Stimulated activated effector memory CD8-positive, alpha-beta T cell treated with anti-CD3 and anti-CD28 coated beads, Interleukin-12 subunit alpha, Interleukin-12 subunit beta, amount 100 ng/mL, for 72 hours (primary cell): ENCODE results near the gene RPN1.

Experiments used
- ATAC-seq: fragments of 150-1000 bp; cut with Tn5 transposase; 2 replicates; pipeline ENCODE4 v1.10.0; 2021
- DNase-seq, 2 donors: peaks; one replicate each; pipeline ENCODE4 v3.0.0; 2021 to 2022; ENCODE audit warnings: low spot score in 2 of 2
- H3K27ac Mint-ChIP-seq: one replicate; pipeline ENCODE4 v1.8.0; 2022; ENCODE audit warnings: mild to moderate bottlenecking, mixed read lengths
- H3K36me3 Mint-ChIP-seq: one replicate; pipeline ENCODE4 v1.8.0; 2022; ENCODE audit warnings: mild to moderate bottlenecking, mixed read lengths
- H3K4me1 Mint-ChIP-seq: one replicate; pipeline ENCODE4 v1.8.0; 2022; ENCODE audit warnings: mixed read lengths
- H3K4me3 Mint-ChIP-seq: one replicate; pipeline ENCODE4 v1.8.0; 2022; ENCODE audit warnings: mild to moderate bottlenecking, mixed read lengths
- H3K9me3 Mint-ChIP-seq: one replicate; pipeline ENCODE4 v1.8.0; 2022; ENCODE audit warnings: mixed read lengths

Gene RPN1

GRCh38 chr3:128621931-128622330 is 28.7 kb downstream of the RPN1 start:
- no peak overlapping the region for H3K4me3 Mint-ChIP-seq
- H3K27ac Mint-ChIP-seq: peak overlapping the region; percentile 96
- DNase-seq: no peak
- H3K9me3 Mint-ChIP-seq: no peaks in the 10 kb centered on the region
- ATAC-seq: no peak
- H3K4me1 Mint-ChIP-seq: peaks cover 59% of the 10 kb centered on the region
- H3K36me3 Mint-ChIP-seq: peaks cover 100% of the 10 kb centered on the region

DNA sequence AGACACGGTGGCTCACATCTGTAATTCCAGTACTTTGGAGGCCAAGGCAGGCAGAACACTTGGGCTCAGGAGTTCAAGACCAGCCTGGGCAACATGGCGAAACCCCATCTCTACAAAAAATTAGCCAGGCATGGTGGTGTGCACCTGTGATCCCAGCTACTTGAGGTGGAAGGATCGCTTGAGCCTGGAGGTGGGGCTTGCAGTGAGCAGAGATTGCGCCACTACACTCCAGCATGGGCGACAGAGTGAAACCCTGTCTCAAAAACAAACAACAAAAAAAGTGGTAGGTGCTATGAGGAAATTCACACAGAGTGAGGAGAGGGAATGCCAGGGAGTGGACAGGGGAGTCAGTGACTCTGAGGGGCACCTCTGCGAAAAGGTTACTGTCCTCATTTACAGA is 29.4 kb downstream of the RPN1 start:
- ATAC-seq (no peak), DNase-seq (no peak)
- Mint-ChIP-seq H3K27ac (peak overlapping the region; percentile 96), H3K4me3 (peak overlapping the region; percentile 93), H3K9me3 (no peaks in the 10 kb centered on the region), H3K4me1 (peaks cover 54% of the 10 kb centered on the region), H3K36me3 (peaks cover 97% of the 10 kb centered on the region)

- peak overlapping the region; percentile 96 for H3K27ac Mint-ChIP-seq
- peak in 1 of 2 donors; percentile 64 for DNase-seq
- H3K4me1 Mint-ChIP-seq: peaks cover 52% of the 10 kb centered on the region
- H3K4me3 Mint-ChIP-seq: peak overlapping the region; percentile 93
- H3K36me3 Mint-ChIP-seq: peaks cover 97% of the 10 kb centered on the region
- H3K9me3 Mint-ChIP-seq: no peaks in the 10 kb centered on the region
- no peak for ATAC-seq
Measured at GRCh38 chr3:128620268-128620691, 30.3 kb downstream of the RPN1 start.

DNA sequence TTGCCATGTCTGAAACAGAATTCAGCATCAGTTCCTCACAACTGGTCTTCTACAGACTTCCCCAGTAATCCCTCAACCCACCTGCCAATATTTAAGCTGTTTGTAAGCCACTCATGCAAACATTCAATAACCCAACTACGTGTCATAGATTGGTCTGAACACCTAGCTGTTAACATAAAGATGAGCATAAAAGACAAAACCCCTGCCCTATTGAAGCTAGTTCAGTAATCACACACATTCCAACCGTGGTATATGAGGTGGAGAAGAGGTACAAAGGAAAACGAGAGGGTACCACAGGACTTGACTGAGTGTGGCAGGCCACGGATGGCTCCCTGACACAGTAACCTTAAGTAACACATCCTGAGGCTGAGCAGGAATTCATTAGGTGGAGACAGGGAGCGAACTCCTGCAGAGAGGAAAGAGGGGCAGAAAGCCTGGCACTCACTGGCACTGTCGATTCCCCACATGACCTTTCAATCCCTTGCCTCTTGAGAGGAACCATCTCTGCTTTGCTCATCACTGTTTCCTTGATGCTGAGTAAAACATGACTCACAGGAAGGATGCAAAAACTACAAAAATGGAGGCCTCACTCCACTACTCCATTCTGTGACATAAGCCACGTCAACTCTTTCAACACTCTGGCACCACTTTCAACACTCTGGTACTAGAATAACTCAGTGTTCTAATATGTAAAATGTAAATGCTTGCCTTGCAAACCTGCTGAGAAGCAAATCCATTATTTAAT is 31.3 kb downstream of the RPN1 start:
- Mint-ChIP-seq H3K4me1 (peaks cover 43% of the 10 kb centered on the region), H3K4me3 (peak overlapping the region; percentile 93), H3K27ac (peak overlapping the region; percentile 96), H3K36me3 (peaks cover 87% of the 10 kb centered on the region), H3K9me3 (no peaks in the 10 kb centered on the region)
- ATAC-seq (peak; percentile 75), DNase-seq (peak in 1 of 2 donors; percentile 62)

DNA sequence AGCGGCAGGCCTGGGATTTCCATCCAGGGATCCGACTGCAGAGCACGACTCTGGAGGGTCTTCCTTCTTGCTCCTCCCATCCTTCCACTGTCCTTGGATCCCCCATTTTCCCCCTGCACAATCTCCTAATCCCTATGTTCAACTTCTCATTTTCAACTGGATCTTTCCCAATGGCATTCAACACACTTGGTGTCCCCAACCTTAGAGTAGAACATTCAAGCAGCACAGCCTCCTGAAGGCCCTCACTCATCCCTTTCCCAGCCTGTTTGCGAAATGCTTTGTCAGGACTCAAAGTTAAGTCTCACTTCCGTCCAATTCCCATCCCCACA is 32.3 kb downstream of the RPN1 start:
- Mint-ChIP-seq H3K36me3 (peaks cover 78% of the 10 kb centered on the region), H3K27ac (peak overlapping the region; percentile 96), H3K4me1 (peaks cover 43% of the 10 kb centered on the region), H3K4me3 (peak overlapping the region; percentile 93), H3K9me3 (no peaks in the 10 kb centered on the region)
- ATAC-seq: no peak
- DNase-seq: no peak

DNA sequence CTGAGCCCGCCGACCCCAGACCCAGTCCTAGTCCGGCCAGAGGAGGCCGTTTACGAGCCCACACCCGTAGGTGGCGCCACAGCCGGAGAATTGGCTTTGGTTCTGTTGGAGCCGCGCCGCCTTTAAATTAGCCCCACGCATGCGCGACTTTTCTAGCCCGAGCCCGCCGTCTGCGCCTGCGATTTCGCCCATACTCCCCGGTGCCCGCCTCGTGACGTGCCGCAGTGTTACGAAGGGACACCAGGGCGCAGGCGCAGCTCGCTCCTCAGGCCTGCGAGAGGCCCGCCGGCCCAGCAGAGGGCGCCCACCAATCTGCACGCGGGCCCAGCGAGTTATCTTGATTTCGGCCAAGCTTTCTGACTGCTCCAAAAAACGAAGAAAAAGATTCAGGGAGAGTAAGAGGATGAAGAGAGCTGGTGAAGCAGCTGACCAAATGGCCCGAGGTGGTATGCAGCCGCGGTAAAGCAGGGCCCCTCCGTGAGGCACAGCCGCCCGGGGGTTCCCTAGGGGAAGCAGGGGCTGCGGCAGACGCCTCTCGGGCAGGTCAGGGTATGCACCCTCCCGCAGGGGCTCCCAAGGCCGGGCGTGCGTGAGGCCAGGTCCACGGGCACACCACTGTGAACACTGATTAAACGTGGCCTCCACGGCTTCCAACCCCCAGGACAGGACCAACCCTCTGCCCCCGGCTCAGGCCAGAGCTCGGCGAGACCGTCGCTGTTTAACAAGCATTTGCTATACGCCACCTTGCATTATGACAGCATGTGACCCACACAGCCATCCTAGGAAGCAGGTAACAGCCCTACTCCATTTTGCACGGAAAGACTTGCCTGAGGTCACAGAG is 32.8 kb downstream of the RPN1 start:
- H3K9me3 Mint-ChIP-seq: no peaks in the 10 kb centered on the region
- peak; percentile 86 for ATAC-seq
- peak overlapping the region; percentile 93 for H3K4me3 Mint-ChIP-seq
- peaks cover 72% of the 10 kb centered on the region for H3K36me3 Mint-ChIP-seq
- H3K27ac Mint-ChIP-seq: peak overlapping the region; percentile 96
- DNase-seq: peak; percentile 96 to 99
- H3K4me1 Mint-ChIP-seq: peaks cover 43% of the 10 kb centered on the region

DNA sequence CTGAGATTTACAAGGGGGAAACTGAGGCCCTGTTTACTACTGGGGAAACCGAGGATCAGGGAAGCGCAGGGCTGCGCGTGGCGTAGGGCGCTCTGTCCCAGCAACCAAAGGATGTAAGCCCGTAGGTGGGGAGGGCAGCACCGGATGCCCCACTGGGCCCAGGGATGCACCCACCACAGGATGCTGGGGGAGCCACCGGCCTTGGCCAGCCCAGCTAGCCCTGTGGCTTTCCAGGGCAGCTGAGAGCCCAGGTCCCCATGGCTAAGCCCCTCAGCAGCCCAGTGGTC is 33.4 kb downstream of the RPN1 start:
- Mint-ChIP-seq H3K4me3 (peak overlapping the region; percentile 93), H3K27ac (peak overlapping the region; percentile 96), H3K36me3 (peaks cover 66% of the 10 kb centered on the region), H3K9me3 (no peaks in the 10 kb centered on the region), H3K4me1 (peaks cover 42% of the 10 kb centered on the region)
- ATAC-seq (peak; percentile 63), DNase-seq (no peak)

- H3K27ac Mint-ChIP-seq: peak overlapping the region; percentile 96
- ATAC-seq (no peak), DNase-seq (no peak)
- peaks cover 37% of the 10 kb centered on the region for H3K4me1 Mint-ChIP-seq
- peak overlapping the region; percentile 93 for H3K4me3 Mint-ChIP-seq
- no peaks in the 10 kb centered on the region for H3K9me3 Mint-ChIP-seq
- H3K36me3 Mint-ChIP-seq: peaks cover 61% of the 10 kb centered on the region
Measured at GRCh38 chr3:128616516-128617269, 33.9 kb downstream of the RPN1 start.

GRCh38 chr3:128614076-128614475 is 36.5 kb downstream of the RPN1 start:
- Mint-ChIP-seq H3K4me3 (no peak overlapping the region), H3K36me3 (peaks cover 35% of the 10 kb centered on the region), H3K27ac (no peak overlapping the region), H3K4me1 (peaks cover 17% of the 10 kb centered on the region), H3K9me3 (no peaks in the 10 kb centered on the region)
- DNase-seq (no peak), ATAC-seq (no peak)

DNA sequence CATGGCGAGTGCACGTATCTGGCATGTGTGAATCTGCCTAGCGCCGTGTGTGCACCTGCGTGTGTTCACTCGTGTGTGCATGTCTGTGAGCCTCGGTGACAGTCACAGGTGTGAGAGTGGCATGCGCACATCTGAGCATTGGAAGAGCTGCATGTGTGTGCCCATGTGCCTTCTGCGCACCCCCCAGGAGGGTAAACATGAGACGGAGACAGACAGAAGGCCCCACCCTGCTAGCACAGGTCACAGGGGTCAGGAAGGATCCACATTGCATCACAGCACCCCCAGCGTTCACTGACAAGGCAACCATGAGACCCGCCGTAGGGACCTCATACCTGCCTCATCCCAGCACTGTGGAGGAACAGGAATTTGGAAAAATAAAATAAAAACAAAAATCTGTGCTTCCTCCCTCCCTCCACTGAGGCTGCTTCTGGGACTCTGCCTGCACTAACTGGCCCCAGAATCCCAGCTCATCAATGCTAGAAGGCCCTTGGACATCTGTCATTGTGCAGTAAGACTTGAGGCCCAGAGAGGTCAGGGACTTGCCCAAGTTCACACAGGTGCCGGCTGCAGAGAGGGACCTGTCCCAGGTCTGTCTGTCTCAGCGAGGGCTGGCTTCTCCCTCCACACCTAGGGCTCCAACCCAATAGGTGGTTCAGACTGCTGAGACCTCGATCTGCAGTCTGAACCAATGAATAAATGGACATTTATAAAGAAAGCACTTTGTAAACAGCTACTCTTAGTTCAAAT is 37.4 kb downstream of the RPN1 start:
- no peak overlapping the region for H3K4me3 Mint-ChIP-seq
- peak overlapping the region; percentile 73 for H3K27ac Mint-ChIP-seq
- H3K4me1 Mint-ChIP-seq: peaks cover 9% of the 10 kb centered on the region
- H3K9me3 Mint-ChIP-seq: no peaks in the 10 kb centered on the region
- H3K36me3 Mint-ChIP-seq: peaks cover 26% of the 10 kb centered on the region
- no peak for DNase-seq
- ATAC-seq: no peak

DNA sequence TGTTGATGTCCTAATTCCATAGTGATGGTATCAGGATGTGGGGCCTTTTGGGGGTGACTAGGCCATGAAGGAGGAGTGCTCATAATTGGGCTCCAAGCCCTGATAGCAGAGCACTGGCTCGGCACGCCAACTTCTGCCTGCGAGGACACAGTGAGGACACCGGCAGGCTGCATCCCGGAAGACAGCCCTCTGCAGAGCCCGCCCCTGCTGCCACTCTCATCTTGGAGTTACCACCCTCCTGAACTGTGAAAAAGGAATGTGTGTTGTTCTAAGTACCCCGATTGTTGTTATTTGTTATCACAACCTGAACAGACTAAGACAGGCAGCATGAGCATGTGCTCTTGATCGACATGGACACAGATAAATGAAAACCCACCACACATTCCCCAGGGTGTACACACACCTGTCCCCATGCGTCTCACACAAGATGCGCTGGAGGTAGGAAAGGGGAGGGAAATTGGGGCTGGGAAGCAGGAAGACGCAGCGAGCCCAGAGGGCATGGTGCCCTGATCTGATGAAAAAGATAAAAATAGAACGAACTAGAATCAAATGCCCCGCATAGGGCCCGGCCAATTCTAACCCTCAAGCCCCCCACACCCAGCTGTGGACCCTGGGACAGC is 40.1 kb downstream of the RPN1 start:
- DNase-seq (no peak), ATAC-seq (no peak)
- Mint-ChIP-seq H3K27ac (no peak overlapping the region), H3K4me3 (no peak overlapping the region), H3K9me3 (no peaks in the 10 kb centered on the region), H3K4me1 (no peaks in the 10 kb centered on the region), H3K36me3 (peaks cover 2% of the 10 kb centered on the region)

DNA sequence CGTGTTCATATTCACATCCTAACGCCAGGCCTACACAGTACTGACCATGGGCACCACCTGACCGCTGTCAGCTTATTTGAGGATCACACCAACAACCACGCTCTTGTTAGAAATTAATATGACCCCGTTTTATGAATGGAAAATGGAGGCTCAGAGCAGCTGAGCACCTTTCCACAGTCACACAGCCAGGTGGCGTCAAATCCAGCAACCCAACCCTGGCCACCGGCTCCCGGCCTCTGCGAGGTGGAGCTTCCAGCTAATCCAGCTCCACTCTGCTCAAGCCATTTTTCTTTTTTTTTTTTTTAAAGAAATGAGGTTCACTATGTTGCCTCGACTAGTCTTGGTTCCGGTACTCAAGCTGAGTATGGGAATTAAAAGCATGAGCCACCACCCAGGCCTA is 41.3 kb downstream of the RPN1 start:
- no peak overlapping the region for H3K27ac Mint-ChIP-seq
- ATAC-seq: no peak
- no peak overlapping the region for H3K4me3 Mint-ChIP-seq

GRCh38 chr3:128607710-128608048 is 42.9 kb downstream of the RPN1 start:
- ATAC-seq: no peak
- no peak overlapping the region for H3K27ac Mint-ChIP-seq

More for the DNA sequence above, 41.3 kb downstream of the RPN1 start:
- H3K4me1 Mint-ChIP-seq: no peaks in the 10 kb centered on the region
- no peaks in the 10 kb centered on the region for H3K9me3 Mint-ChIP-seq
- no peaks in the 10 kb centered on the region for H3K36me3 Mint-ChIP-seq
- DNase-seq: no peak

DNA sequence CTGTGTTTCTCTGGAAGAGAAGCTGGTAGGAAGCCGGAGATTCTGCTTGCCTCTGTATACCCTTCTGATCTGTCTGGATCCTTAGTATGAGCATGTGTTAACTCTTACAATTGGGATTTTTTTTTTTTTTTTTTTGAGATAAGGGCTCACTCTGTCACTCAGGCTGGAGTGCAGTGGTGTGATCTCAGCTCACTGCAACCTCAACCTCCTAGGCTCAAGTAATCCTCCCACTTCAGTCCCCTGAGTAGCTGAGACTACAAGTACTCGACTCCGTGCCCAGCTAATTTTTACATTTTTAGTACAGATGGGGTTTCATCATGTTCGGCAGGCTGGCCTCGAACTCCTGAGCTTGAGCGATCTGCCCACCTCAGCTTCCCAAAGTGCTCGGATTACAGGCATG is 44.5 kb downstream of the RPN1 start:
- Mint-ChIP-seq H3K27ac (no peak overlapping the region), H3K36me3 (no peaks in the 10 kb centered on the region), H3K4me1 (no peaks in the 10 kb centered on the region), H3K4me3 (no peak overlapping the region), H3K9me3 (no peaks in the 10 kb centered on the region)
- ATAC-seq (no peak), DNase-seq (no peak)

More at GRCh38 chr3:128607710-128608048, 42.9 kb downstream of the RPN1 start:
- no peak for DNase-seq
- no peaks in the 10 kb centered on the region for H3K9me3 Mint-ChIP-seq
- no peak overlapping the region for H3K4me3 Mint-ChIP-seq
- H3K36me3 Mint-ChIP-seq: no peaks in the 10 kb centered on the region
- no peaks in the 10 kb centered on the region for H3K4me1 Mint-ChIP-seq
